Activated gamma-delta T cell (primary cell): Measurements from ENCODE around the gene SLC45A3.
"Not testable (repeated sequence)": the region's sequence is repeated elsewhere in the genome, so short reads cannot be mapped to it uniquely, and the experiment has no call there.

Experiments used
- DNase-seq: peaks from one replicate; lab custom pipeline; 2025; lab: John Stamatoyannopoulos, UW
- total RNA-seq, 2 donors: gene quantifications; one replicate each; lab custom pipeline; 2026; lab: John Stamatoyannopoulos, UW

The SLC45A3 gene
- 1.3 to 9.2 reads per million in 2 donors for total RNA-seq

- no peak for DNase-seq
These were observed at the start of gene SLC45A3 for GRCh38 chr1:205680073-205680851. SLC45A3 (minus strand) TSS chr1:205680509; CDS start chr1:205664656, 15,853 bp downstream.

- no peak for DNase-seq
These were observed 46.4 kb upstream of the SLC45A3 start for GRCh38 chr1:205726619-205727125.

GRCh38 chr1:205725514-205725913 lies 45.2 kb upstream of the SLC45A3 start:
- DNase-seq = no peak

- DNase-seq = not testable (repeated sequence)
These were observed 40.4 kb upstream of the SLC45A3 start for GRCh38 chr1:205720740-205721139.

GRCh38 chr1:205719762-205720161 lies 39.5 kb upstream of the SLC45A3 start:
- no peak for DNase-seq

GRCh38 chr1:205719015-205719414 lies 38.7 kb upstream of the SLC45A3 start:
- DNase-seq = no peak

GRCh38 chr1:205716371-205717132 lies 36.2 kb upstream of the SLC45A3 start:
- DNase-seq = no peak

- no peak for DNase-seq
These were observed 35.3 kb upstream of the SLC45A3 start for GRCh38 chr1:205715628-205716027.

- DNase-seq = no peak
These were observed 34.6 kb upstream of the SLC45A3 start for GRCh38 chr1:205714906-205715246.

- DNase-seq = no peak
These were observed 34.0 kb upstream of the SLC45A3 start for GRCh38 chr1:205714190-205714905.

GRCh38 chr1:205711105-205712048 lies 31.1 kb upstream of the SLC45A3 start:
- DNase-seq = no peak

- DNase-seq = no peak
These were observed 30.1 kb upstream of the SLC45A3 start for GRCh38 chr1:205710201-205711062.

- DNase-seq = no peak
These were observed 29.3 kb upstream of the SLC45A3 start for GRCh38 chr1:205709640-205710039.

GRCh38 chr1:205709059-205709398 lies 28.7 kb upstream of the SLC45A3 start:
- DNase-seq = no peak

- no peak for DNase-seq
These were observed 26.5 kb upstream of the SLC45A3 start for GRCh38 chr1:205706601-205707502.

- no peak for DNase-seq
These were observed 24.6 kb upstream of the SLC45A3 start for GRCh38 chr1:205704903-205705302.

GRCh38 chr1:205703072-205703471 lies 22.8 kb upstream of the SLC45A3 start:
- no peak for DNase-seq

GRCh38 chr1:205701891-205702290 lies 21.6 kb upstream of the SLC45A3 start:
- DNase-seq = no peak

GRCh38 chr1:205701420-205701819 lies 21.1 kb upstream of the SLC45A3 start:
- DNase-seq = no peak
